Epidermal melanocyte (primary cell): ENCODE measurements around the gene TBCB.
A peak's percentile ranks its signal among the peaks of the same experiment; 100 is the strongest.
"Not testable (repeated sequence)": the region's sequence is repeated elsewhere in the genome, so short reads cannot be mapped to it uniquely, and the experiment has no call there.

ENCODE experiments used
- DNase-seq: peaks from one replicate; pipeline ENCODE4 v3.0.0; 2011; ENCODE audit warnings: low spot score; ENCODE audit not compliant: insufficient read length

TBCB gene

GRCh38 chr19:36134867-36135266, 19.6 kb downstream of the TBCB start:
- DNase-seq = not testable (repeated sequence)

GRCh38 chr19:36136964-36137686, 21.9 kb downstream of the TBCB start:
- no peak for DNase-seq

- DNase-seq = no peak
These were observed 23.8 kb downstream of the TBCB start for GRCh38 chr19:36139120-36139472.

DNA sequence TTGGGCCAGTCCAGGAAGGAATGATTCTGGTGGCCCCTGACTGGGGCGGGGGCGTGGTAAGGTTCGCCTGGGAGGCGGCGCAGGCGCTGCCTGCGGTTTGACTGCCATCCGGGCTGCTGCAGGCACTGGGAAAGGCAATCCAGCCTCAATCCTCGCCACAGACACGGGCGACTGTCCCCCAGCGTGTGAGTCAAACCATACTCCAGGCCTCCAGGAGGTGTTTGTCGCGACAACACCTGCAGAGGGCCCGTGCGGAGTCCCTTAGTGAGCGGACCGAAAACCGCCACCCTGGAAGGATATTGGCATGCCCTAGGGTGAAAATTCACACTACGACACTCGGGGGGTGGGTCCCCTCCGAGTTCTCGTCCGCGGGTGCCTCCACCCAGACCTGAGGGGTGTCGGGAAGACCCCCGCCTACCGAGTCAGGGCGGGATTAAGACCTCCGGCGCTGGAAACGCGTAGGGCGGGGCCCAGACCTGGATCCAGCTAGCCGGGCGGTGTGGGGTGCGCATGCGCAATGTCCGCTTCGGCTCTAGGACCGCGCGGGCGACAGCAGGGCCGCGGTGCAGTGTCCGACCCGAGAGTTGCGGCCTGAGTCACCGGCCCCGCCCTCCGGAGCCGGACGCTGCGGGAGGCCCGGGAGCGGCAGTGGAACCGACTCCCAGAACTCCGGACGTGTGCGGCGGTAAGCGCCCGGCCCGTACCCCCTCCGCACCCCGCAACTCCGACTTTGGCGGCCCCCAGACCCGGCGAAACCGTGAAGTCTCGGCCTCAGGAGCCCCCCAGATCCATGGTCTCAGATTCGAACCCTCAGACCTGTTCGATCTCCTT, 24.4 kb downstream of the TBCB start, which contains the start of gene CAPNS1:
CAPNS1 (plus strand) TSS at position 594 of the 831 bp plus-strand sequence. CDS start 946 bp downstream, outside the sequence.
- peak; percentile 96 for DNase-seq

GRCh38 chr19:36140304-36141038, 25.2 kb downstream of the TBCB start:
- peak; percentile 45 for DNase-seq

DNA sequence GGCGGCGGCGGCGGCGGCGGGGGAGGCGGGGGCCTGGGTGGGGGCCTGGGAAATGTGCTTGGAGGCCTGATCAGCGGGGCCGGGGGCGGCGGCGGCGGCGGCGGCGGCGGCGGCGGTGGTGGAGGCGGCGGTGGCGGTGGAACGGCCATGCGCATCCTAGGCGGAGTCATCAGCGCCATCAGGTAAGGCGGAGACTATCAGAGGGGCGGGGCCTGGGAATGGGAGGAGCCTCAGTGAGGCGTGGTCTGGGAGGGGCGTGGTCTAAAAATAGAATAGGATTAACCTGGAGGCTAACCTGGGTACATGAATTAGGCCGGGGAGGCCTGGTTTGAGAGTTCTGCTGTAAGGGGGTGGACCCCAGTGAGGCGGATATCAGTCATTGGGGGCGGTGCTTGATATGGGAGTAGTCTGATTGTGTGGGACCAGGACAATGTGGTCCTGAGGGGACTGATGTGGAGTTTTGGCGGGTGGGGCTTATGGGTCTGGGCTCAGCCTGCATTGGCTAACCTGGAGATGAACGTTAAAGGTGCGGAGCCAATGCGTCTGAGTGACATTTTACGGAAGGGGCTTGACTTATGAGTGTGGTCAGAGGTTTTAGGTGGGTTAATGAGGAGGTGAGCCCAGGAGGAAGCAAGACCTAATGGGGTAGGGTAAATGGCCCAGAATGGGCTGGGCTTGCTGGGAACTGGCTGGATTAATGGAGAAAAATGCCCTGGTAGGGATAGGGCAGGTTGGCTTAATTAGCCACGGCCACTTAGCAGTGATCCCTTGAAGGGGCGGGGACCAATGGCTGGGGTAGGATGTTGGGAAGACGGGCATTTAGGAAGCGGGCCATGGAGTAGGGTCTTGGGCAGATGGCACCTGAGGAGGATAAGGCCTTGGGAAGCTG, 26.0 kb downstream of the TBCB start:
- peak; percentile 97 for DNase-seq

GRCh38 chr19:36142046-36142445, 26.8 kb downstream of the TBCB start:
- no peak for DNase-seq

- no peak for DNase-seq
These were observed 27.2 kb downstream of the TBCB start for GRCh38 chr19:36142496-36142895.

DNA sequence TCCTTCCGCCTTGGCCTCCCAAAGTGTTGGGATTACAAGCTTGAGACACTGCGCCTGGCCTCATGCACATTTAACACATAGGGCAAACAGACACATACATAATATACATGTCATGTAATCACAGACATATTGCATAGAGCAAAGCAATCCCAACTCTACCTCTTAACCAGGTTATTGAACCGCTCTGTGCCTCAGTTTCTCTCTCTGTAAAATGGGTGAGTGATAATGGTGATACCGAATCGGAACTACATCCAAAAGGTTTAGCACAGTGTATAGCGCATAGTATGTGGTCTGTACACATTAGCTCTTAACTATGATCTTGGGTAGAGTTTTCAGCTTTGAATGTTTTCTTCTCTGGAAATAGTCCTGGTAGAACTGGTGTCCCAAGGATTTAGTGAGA, 29.4 kb downstream of the TBCB start:
- no peak for DNase-seq

DNA sequence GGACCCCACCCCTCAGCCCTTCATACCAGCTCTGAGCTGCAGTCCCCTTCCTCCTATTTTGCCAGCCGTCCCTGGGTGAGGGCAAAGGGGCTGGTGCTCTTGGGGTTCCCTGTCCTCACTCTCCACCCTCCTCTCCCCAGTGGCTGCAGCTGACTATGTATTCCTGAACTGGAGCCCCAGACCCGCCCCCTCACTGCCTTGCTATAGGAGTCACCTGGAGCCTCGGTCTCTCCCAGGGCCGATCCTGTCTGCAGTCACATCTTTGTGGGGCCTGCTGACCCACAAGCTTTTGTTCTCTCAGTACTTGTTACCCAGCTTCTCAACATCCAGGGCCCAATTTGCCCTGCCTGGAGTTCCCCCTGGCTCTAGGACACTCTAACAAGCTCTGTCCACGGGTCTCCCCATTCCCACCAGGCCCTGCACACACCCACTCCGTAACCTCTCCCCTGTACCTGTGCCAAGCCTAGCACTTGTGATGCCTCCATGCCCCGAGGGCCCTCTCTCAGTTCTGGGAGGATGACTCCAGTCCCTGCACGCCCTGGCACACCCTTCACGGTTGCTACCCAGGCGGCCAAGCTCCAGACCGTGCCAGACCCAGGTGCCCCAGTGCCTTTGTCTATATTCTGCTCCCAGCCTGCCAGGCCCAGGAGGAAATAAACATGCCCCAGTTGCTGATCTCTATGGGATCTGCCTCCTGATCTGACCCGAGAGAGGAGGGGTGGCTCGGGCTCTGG, 34.6 kb downstream of the TBCB start:
- no peak for DNase-seq

- no peak for DNase-seq
These were observed 35.3 kb downstream of the TBCB start for GRCh38 chr19:36150586-36150985.

GRCh38 chr19:36151144-36152018, 36.1 kb downstream of the TBCB start:
- DNase-seq = no peak

DNA sequence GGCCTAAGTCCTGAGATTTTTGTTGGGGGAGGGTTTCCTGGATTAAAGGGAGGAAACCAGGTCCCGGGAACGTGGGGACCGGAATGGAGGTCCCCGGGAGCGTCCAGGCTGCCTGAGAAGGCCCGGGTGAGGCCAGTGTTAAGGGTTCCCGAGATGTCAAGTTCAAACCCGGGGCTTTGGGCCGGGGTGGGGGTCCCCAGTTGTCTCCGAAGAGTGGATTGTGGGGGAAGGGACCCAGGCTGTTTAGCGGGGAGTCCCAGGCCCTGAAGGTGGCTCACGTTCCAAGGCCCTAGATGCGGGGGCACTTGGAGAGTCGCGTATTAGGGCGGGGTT, 36.7 kb downstream of the TBCB start:
- no peak for DNase-seq

- DNase-seq = peak; percentile 62
These were observed 37.3 kb downstream of the TBCB start, which contains the start of gene COX7A1 for GRCh38 chr19:36152352-36153091. COX7A1 (minus strand) TSS chr19:36152447; CDS start chr19:36152407, 40 bp downstream.

GRCh38 chr19:36153126-36153525, 37.9 kb downstream of the TBCB start:
- DNase-seq = no peak

DNA sequence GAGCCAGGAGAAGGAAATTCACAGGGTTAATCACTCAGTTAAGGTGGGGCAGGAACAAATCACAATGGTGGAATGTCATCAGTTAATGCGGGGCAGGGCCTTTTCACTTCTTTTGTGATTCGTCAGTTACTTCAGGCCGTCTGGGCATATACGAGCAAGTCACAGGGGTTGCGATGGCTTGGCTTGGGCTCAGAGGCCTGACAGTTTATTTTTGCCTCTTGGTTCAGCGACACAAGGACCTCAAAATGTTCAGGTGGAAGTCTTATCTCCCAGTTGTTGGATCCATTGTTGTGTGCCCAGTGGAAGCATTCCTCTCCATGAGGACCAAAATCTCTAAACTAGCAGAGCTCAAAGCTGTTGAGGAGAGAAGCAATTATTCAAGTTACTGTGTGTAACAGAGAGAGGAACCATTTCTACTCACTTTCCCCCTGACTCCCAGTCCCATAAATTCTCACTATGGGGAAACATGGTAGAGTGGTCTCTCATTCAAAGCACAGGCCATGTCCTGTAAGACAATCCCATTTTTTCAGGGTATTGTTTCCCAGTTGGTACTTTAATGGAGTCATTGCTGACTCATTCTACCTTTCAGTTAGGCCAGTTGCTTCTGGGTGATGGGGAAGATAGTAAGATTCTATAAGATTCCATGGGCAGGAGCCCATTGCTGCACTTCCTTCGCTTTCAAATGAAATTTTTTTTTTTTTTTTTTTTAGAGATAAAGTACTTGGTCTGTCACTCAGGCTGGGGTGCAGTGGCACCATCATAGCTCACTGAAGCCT, 45.7 kb downstream of the TBCB start:
- DNase-seq = no peak

- no peak for DNase-seq
These were observed 48.5 kb downstream of the TBCB start for GRCh38 chr19:36163813-36164212.
